Stimulated activated CD4-positive, alpha-beta T cell treated with anti-CD3 and anti-CD28 coated beads, Interleukin-1b, Interleukin-23, amount 100 ng/mL, for 1 hour (primary cell): ENCODE measurements around the gene FOXO1.

Experiments used
- DNase-seq, 2 donors: peaks; one replicate each; pipeline ENCODE4 v3.0.0-alpha.2; 2020; ENCODE audit warnings: low read depth in 2 of 2

Gene FOXO1

GRCh38 chr13:40666933-40667621 is 636 bp upstream of the FOXO1 start:
- no peak for DNase-seq

- DNase-seq: no peak
Measured at GRCh38 chr13:40665126-40666044, 1.1 kb downstream of the FOXO1 start.

- no peak for DNase-seq
Measured at GRCh38 chr13:40664350-40665125, 1.9 kb downstream of the FOXO1 start.

- peak; percentile 31 to 50 for DNase-seq
Measured at GRCh38 chr13:40664100-40664349, 2.4 kb downstream of the FOXO1 start.

GRCh38 chr13:40662866-40663265 is 3.6 kb downstream of the FOXO1 start:
- DNase-seq: no peak

GRCh38 chr13:40661875-40662665 is 4.4 kb downstream of the FOXO1 start:
- DNase-seq: no peak

GRCh38 chr13:40660692-40661091 is 5.7 kb downstream of the FOXO1 start:
- DNase-seq: no peak

- DNase-seq: no peak
Measured at GRCh38 chr13:40660141-40660664, 6.2 kb downstream of the FOXO1 start.

GRCh38 chr13:40657951-40658350 is 8.5 kb downstream of the FOXO1 start:
- no peak for DNase-seq

- DNase-seq: no peak
Measured at GRCh38 chr13:40657307-40657706, 9.1 kb downstream of the FOXO1 start.

GRCh38 chr13:40656358-40656757 is 10.1 kb downstream of the FOXO1 start:
- DNase-seq: no peak

- no peak for DNase-seq
Measured at GRCh38 chr13:40653527-40654318, 12.7 kb downstream of the FOXO1 start.

- no peak for DNase-seq
Measured at GRCh38 chr13:40652588-40652940, 13.9 kb downstream of the FOXO1 start.

- DNase-seq: no peak
Measured at GRCh38 chr13:40651866-40652587, 14.4 kb downstream of the FOXO1 start.

- DNase-seq: no peak
Measured at GRCh38 chr13:40648841-40649240, 17.6 kb downstream of the FOXO1 start.

GRCh38 chr13:40648040-40648439 is 18.4 kb downstream of the FOXO1 start:
- DNase-seq: no peak

- no peak for DNase-seq
Measured at GRCh38 chr13:40644838-40645604, 21.4 kb downstream of the FOXO1 start.

GRCh38 chr13:40640845-40641458 is 25.5 kb downstream of the FOXO1 start:
- no peak for DNase-seq

- no peak for DNase-seq
Measured at GRCh38 chr13:40640202-40640601, 26.2 kb downstream of the FOXO1 start.
